ENCODE results near the gene VAMP1.

The VAMP1 gene

GRCh38 chr12:6426882-6427671 lies 43.4 kb downstream of the VAMP1 start:
- no peak overlapping the region for H3K4me3 ChIP-seq (ENCODE audit: low read depth, low read length)

GRCh38 chr12:6425590-6426531 lies 44.6 kb downstream of the VAMP1 start:
- H3K4me3 ChIP-seq (ENCODE audit: low read depth, low read length): no peak overlapping the region

DNA sequence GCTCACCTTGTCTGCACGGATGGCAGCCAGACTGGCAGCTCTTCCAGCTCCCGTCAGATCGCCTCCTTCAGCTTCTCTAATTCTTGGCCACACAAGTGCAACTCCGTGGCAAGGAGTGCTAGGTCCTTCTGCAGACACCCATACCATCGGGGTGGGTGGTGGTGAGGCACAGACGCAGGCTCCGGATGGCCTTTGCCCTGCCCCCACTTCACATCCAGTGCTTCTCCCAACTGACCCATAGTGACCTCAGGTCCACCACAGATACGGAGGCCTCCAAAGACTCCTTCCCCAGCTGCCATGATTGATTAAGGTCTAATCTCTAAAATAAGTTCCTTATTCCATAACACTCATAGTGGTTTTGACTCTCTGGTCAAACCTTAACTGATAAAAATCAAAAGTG lies 45.6 kb downstream of the VAMP1 start:
- no peak overlapping the region for H3K4me3 ChIP-seq (ENCODE audit: low read depth, low read length)

DNA sequence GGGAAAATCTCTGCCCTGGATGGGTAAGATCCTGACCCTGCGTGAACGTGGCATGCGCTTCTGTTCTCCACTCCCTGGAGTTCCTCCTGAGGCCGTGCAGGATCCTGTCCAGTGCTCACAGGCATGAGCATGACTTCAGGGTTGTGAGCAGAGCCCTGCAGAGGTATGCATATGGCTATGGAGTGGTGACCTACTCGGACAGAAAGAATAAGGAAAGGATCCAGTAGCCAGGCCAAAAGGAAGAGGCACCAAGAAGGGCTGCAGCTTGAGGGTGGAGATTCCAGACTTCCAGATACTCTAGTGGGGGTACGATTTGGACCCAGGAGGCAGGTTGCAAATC lies 46.5 kb downstream of the VAMP1 start:
- no peak overlapping the region for H3K4me3 ChIP-seq (ENCODE audit: low read depth, low read length)

DNA sequence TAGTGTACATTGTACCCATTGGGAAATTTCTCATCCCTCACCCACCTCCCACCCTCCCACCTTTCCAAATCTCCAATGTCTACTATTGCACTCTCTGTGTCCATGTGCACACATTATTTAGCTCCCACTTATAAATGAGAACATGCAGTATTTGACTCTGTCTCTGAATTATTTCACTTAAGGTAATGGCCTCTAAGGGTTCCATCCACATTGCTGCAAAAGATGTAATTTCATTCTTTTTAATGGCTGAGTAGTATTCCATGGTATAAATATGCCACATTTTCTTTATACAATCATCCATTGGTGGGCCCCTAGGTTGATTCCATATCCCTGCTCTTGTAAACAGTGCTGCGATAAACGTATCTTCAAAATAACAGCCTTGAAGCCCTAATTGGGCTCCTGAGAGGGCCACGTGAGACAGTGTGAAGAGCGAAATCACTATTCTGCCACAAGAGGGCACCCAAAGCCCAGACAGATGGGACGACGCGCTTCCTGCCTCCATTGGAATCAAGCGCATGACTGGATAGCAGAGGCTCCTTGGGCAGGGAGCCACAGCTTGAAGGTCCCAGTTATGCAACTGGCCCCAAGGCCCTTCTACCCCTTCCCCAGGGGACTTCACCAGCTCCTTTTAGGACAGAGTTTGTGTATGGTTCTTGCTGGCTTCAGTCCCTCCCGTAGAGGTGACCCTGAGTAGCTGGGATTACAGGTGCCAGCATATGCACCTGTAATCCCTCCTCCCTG lies 47.0 kb downstream of the VAMP1 start:
- H3K4me3 ChIP-seq (ENCODE audit: low read depth, low read length): no peak overlapping the region

- H3K4me3 ChIP-seq (ENCODE audit: low read depth, low read length): no peak overlapping the region
Observed at GRCh38 chr12:6420364-6420763, 50.1 kb downstream of the VAMP1 start.

DNA sequence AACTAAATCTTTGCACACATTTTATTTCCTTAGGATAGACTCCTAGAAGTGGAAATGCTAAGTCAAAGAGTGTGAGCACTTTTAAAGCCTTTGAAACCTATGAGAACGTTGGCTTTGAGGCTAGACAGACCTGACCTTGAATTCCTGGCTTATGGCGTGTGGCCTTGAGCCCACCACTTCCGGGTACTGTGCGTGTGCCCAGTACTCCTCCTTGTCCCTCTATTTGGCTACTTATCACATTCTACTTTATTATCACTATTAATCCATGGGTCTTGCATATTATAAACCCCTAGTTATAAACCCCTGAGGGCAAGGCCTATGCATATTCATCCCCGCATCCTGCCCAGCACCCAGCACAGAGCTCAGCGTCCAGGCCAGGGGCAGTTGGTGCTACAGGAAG lies 51.7 kb downstream of the VAMP1 start:
- H3K4me3 ChIP-seq (ENCODE audit: low read depth, low read length): no peak overlapping the region

- H3K4me3 ChIP-seq (ENCODE audit: low read depth, low read length): no peak overlapping the region
Observed at GRCh38 chr12:6416596-6416995, 53.9 kb downstream of the VAMP1 start.
